GM12878 (cell line): ENCODE results near the gene STAMBP. TPM values are rescaled to one million over a fixed set of nuclear protein-coding genes. Genes with fewer than 3 reads are reported as not detected.

ENCODE experiments used
- ATAC-seq: fragments of 200-7000 bp; cut with Tn5 transposase; 3 replicates; pipeline ENCODE4 v1.9.1; 2020; ENCODE audit warnings: mild to moderate bottlenecking, moderate library complexity
- BruUV-seq: library from RNA; stranded (reverse); fragments of 400-500 nt; replicated peaks from 2 replicates; lab custom pipeline; 2021; lab: Mats Ljungman, UMichigan
- CTCF ChIA-PET: fragments of 300-600 bp; sonication (Branson Sonifier 250); formaldehyde crosslinking; extraction: SDS; loops from one replicate; lab custom pipeline; 2021; ENCODE audit warnings: inconsistent platforms; lab: Yijun Ruan, JAX
- POLR2A ChIA-PET: fragments of 350-600 bp; formaldehyde crosslinking; extraction: SDS; loops from one replicate; lab custom pipeline; 2021; ENCODE audit warnings: inconsistent platforms; lab: Charles Lee
- RAD21 ChIA-PET: fragments of 300-600 bp; sonication (Branson Sonifier 250); formaldehyde crosslinking; loops from one replicate; lab custom pipeline; 2023; ENCODE audit warnings: antibody characterized with exemption; ENCODE audit not compliant: unreplicated experiment; lab: Charles Lee
- SMC1A ChIA-PET: fragments of 300-600 bp; sonication (Branson Sonifier 250); formaldehyde crosslinking; loops from one replicate; lab custom pipeline; 2023; ENCODE audit not compliant: unreplicated experiment, uncharacterized antibody; lab: Charles Lee
- DNase-seq: peaks from one replicate; pipeline ENCODE4 v3.0.0-alpha.2; 2011; ENCODE audit warnings: low read depth, low spot score
- FAIRE-seq: peaks from 3 replicates; lab custom pipeline; 2011; peaks lifted over from hg19 to GRCh38; lab: Jason Lieb, UNC
- H2AFZ ChIP-seq: 2 replicates; pipeline ENCODE4 v1.6.0; 2011; ENCODE audit warnings: low read depth, low read length, control low read depth; ENCODE audit not compliant: control insufficient read depth
- H3K27ac ChIP-seq: 2 replicates; pipeline ENCODE4 v1.5.1; 2011; ENCODE audit warnings: control low read depth; ENCODE audit not compliant: control insufficient read depth, insufficient read depth
- H3K27me3 ChIP-seq, 2 experiments: replicated peaks in 1 of 2; 2 replicates each; pipeline versions ENCODE4 v1.6.0 to v1.6.1; 2011; ENCODE audit warnings: low read length in 1 of 2; ENCODE audit not compliant: control insufficient read depth in 2 of 2, insufficient read depth in 2 of 2
- H3K36me3 ChIP-seq, 2 experiments: 2 replicates each; pipeline ENCODE4 v1.5.1; 2011; ENCODE audit warnings: low read length in 1 of 2; ENCODE audit not compliant: control insufficient read depth in 2 of 2, insufficient read depth in 2 of 2
- H3K4me1 ChIP-seq: 2 replicates; pipeline ENCODE4 v1.6.1; 2011; ENCODE audit warnings: mild to moderate bottlenecking, low read length, moderate library complexity, mixed read lengths; ENCODE audit not compliant: control insufficient read depth, insufficient read depth
- H3K4me2 ChIP-seq: 2 replicates; pipeline ENCODE4 v1.6.0; 2011; ENCODE audit warnings: control low read depth; ENCODE audit not compliant: control insufficient read depth, insufficient read depth
- H3K4me3 ChIP-seq: fragments of 200-600 bp; sonication (generic); 2 replicates; pipeline ENCODE4 v1.5.1; 2016
- H3K79me2 ChIP-seq: 2 replicates; pipeline ENCODE4 v1.6.0; 2011; ENCODE audit warnings: low read length; ENCODE audit not compliant: control insufficient read depth, insufficient read depth
- H3K9ac ChIP-seq: 2 replicates; pipeline ENCODE4 v1.8.0; 2011; ENCODE audit warnings: low read length, control low read depth, mixed read lengths; ENCODE audit not compliant: control insufficient read depth, insufficient read depth
- H3K9me3 ChIP-seq: replicated peaks from 3 replicates; pipeline ENCODE4 v1.5.1; 2011; ENCODE audit warnings: mild to moderate bottlenecking, low read length; ENCODE audit not compliant: control insufficient read depth, insufficient read depth
- H4K20me1 ChIP-seq: 2 replicates; pipeline ENCODE4 v1.6.0; 2011; ENCODE audit not compliant: control insufficient read depth, insufficient read depth
- E4F1 ChIP-seq: fragments of 450-650 bp; IDR thresholded peaks from 2 replicates; pipeline ENCODE4 v1.6.1; 2018; ENCODE audit warnings: borderline replicate concordance, mild to moderate bottlenecking; ENCODE audit not compliant: partially characterized antibody
- EGR1 ChIP-seq, 2 experiments: IDR thresholded peaks; 1 replicate in 1 of 2; 2 replicates in 1 of 2; pipeline ENCODE4 v1.6.1; 2011 to 2012; ENCODE audit warnings: low read depth in 2 of 2, low read length in 2 of 2, borderline replicate concordance in 1 of 2, mild to moderate bottlenecking in 1 of 2, moderate library complexity in 1 of 2
- MEF2A ChIP-seq: IDR thresholded peaks from 2 replicates; pipeline ENCODE4 v1.6.1; 2011; ENCODE audit warnings: low read depth, mild to moderate bottlenecking, low read length, moderate library complexity; ENCODE audit not compliant: insufficient read depth
- MTA2 ChIP-seq: fragments of 450-650 bp; IDR thresholded peaks from 2 replicates; pipeline ENCODE4 v1.6.1; 2016; ENCODE audit warnings: low read depth, mild to moderate bottlenecking, moderate library complexity
- POU2F2 ChIP-seq: IDR thresholded peaks from 3 replicates; pipeline ENCODE4 v1.6.1; 2011; ENCODE audit warnings: low read depth, mild to moderate bottlenecking, low read length, borderline replicate concordance
- RELA ChIP-seq: fragments of 450-650 bp; IDR thresholded peaks from 2 replicates; pipeline ENCODE4 v1.8.0; 2014; ENCODE audit warnings: borderline replicate concordance; ENCODE audit not compliant: partially characterized antibody
- WGBS: methylation state at CpG from one replicate; pipeline ENCODE4 v1.1.6; 2016; ENCODE audit warnings: low lambda C conversion rate; ENCODE audit not compliant: insufficient replicate concordance, insufficient coverage; ENCODE audit errors: missing lambda C conversion rate; 5-methylcytosine and 5-hydroxymethylcytosine counted together
- in situ Hi-C: fragments of 300-500 bp; cut with MboI; formaldehyde crosslinking; loops from 9 replicates; pipeline ENCODE4 v1.14.3; 2018; ENCODE audit warnings: mixed read lengths
- intact Hi-C: fragments of 100-400 bp; cut with micrococcal nuclease; formaldehyde crosslinking; loops from one replicate; pipeline ENCODE4 v1.14.2; 2022; ENCODE audit not compliant: unreplicated experiment
- polyA plus RNA-seq, 11 experiments: library from polyadenylated mRNA; depleted of rRNA in 4 of 11; unstranded in 6 of 11; stranded (reverse) in 5 of 11; fragments of >200 nt; fragmentation: Nextera tagmentation in 4 of 11; fragmentation: Illumina TruSeq in 1 of 11; extraction: Ambion mirVana in 4 of 11; extraction: Trizol in 1 of 11; gene quantifications; 1 replicate in 1 of 11; 2 replicates in 10 of 11; pipeline versions ENCODE4 v1.2.1 to v1.2.3, GENCODE V29; 2011 to 2016; ENCODE audit warnings: inconsistent platforms in 2 of 11, missing spikeins in 2 of 11, low read depth in 1 of 11
- total RNA-seq, 4 experiments: library from RNA; depleted of rRNA in 3 of 4; stranded (reverse); fragments of >200 nt in 3 of 4; fragmentation: Illumina TruSeq in 1 of 4; extraction: Trizol in 1 of 4; gene quantifications; 2 replicates each; pipeline versions ENCODE4 v1.2.1 to v1.2.3, GENCODE V29; 2013 to 2021

STAMBP gene
- total and polyA plus RNA-seq, 10 of the 15 experiments (the other 5 are each of a cell fraction or from before 2014, with no cell fraction given), result 38.9 to 84.1 (median 69.7) TPM

GRCh38 chr2:73899801-73900336 is 71.1 kb downstream of the STAMBP start:
- Histone ChIP-seq H4K20me1 (no peaks in the 10 kb centered on the region), H3K27ac (no peak overlapping the region), H3K9me3 (no peaks in the 10 kb centered on the region), H3K4me2 (no peak overlapping the region), H2AFZ (no peak overlapping the region), H3K4me1 (peaks cover 14% of the 10 kb centered on the region), H3K27me3 (no peaks in the 10 kb centered on the region; a peak in 1 of 4 replicates), H3K79me2 (no peaks in the 10 kb centered on the region), H3K9ac (no peak overlapping the region), H3K36me3 (no peaks in the 10 kb centered on the region), H3K4me3 (no peak overlapping the region)
- POLR2A ChIA-PET, result no interaction called here
- in situ Hi-C loops (no loop called here), intact Hi-C loops (no loop called here)
- WGBS, result 71% methylated on average over 8 of the region's 8 CpGs
- no peak for TF ChIP-seq RELA
- no peak for TF ChIP-seq MEF2A
- TF ChIP-seq E4F1, result no peak
- TF ChIP-seq MTA2, result no peak
- no peak for TF ChIP-seq EGR1 (IDR thresholded peaks at IDR 0.05; ENCODE audit: borderline replicate concordance in 1 of 2, low read depth in 2 of 2, low read length in 2 of 2)
- TF ChIP-seq POU2F2, result no peak
- no peak for ATAC-seq
- SMC1A ChIA-PET, result interaction anchor here (1.1 to 2.3 kb wide), 2 partner anchors 8 to 17 kb away, joined by 3 to 5 read pairs; no protein-coding TSS in a partner anchor
- DNase-seq, result no peak
- CTCF ChIA-PET, result interaction anchor here (1.7 kb wide), 1 partner anchor 8 kb away, joined by 4 read pairs; no protein-coding TSS in a partner anchor
- RAD21 ChIA-PET, result no interaction called here
- FAIRE-seq, result no peak
- BruUV-seq, result no TSS peak
